ENCODE results near the gene TMEM126A.

GRCh38 chr11:85668157-85668556 is 20.4 kb downstream of the TMEM126A start:
- TF ChIP-seq POLR2AphosphoS5 (IDR thresholded peaks at IDR 0.05) (no peak), CTCF (IDR thresholded peaks at IDR 0.05) (no peak), EP300 (IDR thresholded peaks at IDR 0.05) (no peak), POLR2A (IDR thresholded peaks at IDR 0.05) (no peak)

Data from gastroesophageal sphincter (tissue), 3 donors.